HepG2 (cell line): ENCODE data around the gene MIA2. TPM values are rescaled to one million over a fixed set of nuclear protein-coding genes. Genes with fewer than 3 reads are reported as not detected.

Source experiments
- FOXK1 ChIP-seq: sonication (generic); formaldehyde crosslinking; IDR thresholded peaks from 2 replicates; pipeline ENCODE4 v1.4.0; 2020; ENCODE audit warnings: low read depth, missing genetic modification reagents, borderline replicate concordance
- LCORL ChIP-seq, 2 experiments: fragments of 450-650 bp in 1 of 2; sonication (generic) in 1 of 2; formaldehyde crosslinking in 1 of 2; IDR thresholded peaks; 2 replicates each; pipeline versions ENCODE4 v1.5.0 to v1.6.1; 2017 to 2020; ENCODE audit warnings: antibody characterized with exemption in 1 of 2, missing genetic modification reagents in 1 of 2
- NR2F1 ChIP-seq, 2 experiments: fragments of 450-650 bp in 1 of 2; formaldehyde crosslinking in 1 of 2; IDR thresholded peaks; 2 replicates each; pipeline versions ENCODE4 v1.5.0 to v1.6.1; 2016 to 2020; ENCODE audit warnings: mild to moderate bottlenecking in 1 of 2, missing compliant biosample characterization in 1 of 2, missing genetic modification reagents in 1 of 2, moderate library complexity in 1 of 2
- ZNF292 ChIP-seq: sonication (generic); formaldehyde crosslinking; IDR thresholded peaks from 2 replicates; pipeline ENCODE4 v1.8.1; 2022; ENCODE audit warnings: mild to moderate bottlenecking, low read depth, missing genetic modification reagents, borderline replicate concordance
- ZNF557 ChIP-seq: sonication (generic); formaldehyde crosslinking; IDR thresholded peaks from 2 replicates; pipeline ENCODE4 v1.4.0; 2020; ENCODE audit warnings: missing genetic modification reagents
- polyA plus RNA-seq, 8 experiments: library from polyadenylated mRNA; depleted of rRNA in 3 of 8; stranded (reverse) in 7 of 8; unstranded in 1 of 8; fragments of >200 nt; fragmentation: Illumina TruSeq in 4 of 8; extraction: Trizol in 4 of 8; gene quantifications; 2 replicates each; pipeline versions ENCODE4 v1.2.1 to v1.2.3, GENCODE V29; 2011 to 2016; ENCODE audit warnings: low read depth in 4 of 8, missing spikeins in 1 of 8, mixed read lengths in 1 of 8; ENCODE audit not compliant: insufficient read depth in 1 of 8
- total RNA-seq, 5 experiments: library from RNA; depleted of rRNA; stranded (reverse); fragments of >200 nt; fragmentation: Illumina TruSeq; extraction: Trizol; gene quantifications; 2 replicates each; pipeline ENCODE4 v1.2.3, GENCODE V29; 2016; ENCODE audit warnings: low read depth in 1 of 5
- TF ChIP-seq, protein P1 (sequence below): sonication (generic); formaldehyde crosslinking; IDR thresholded peaks from 2 replicates; pipeline ENCODE4 v1.4.0; 2020; ENCODE audit warnings: missing genetic modification reagents, borderline replicate concordance
- TF ChIP-seq, protein P2 (sequence below): sonication (generic); formaldehyde crosslinking; IDR thresholded peaks from 2 replicates; pipeline ENCODE4 v1.5.0; 2020; ENCODE audit warnings: mild to moderate bottlenecking, missing genetic modification reagents, moderate library complexity
- TF ChIP-seq, protein P3 (sequence below): sonication (generic); formaldehyde crosslinking; IDR thresholded peaks from 2 replicates; pipeline ENCODE4 v1.4.0; 2020; ENCODE audit warnings: missing genetic modification reagents
- TF ChIP-seq, protein P4 (sequence below): sonication (generic); formaldehyde crosslinking; IDR thresholded peaks from 2 replicates; pipeline ENCODE4 v1.8.0; 2023; ENCODE audit warnings: mild to moderate bottlenecking, missing genetic modification reagents
- TF ChIP-seq, protein P5 (sequence below): sonication (generic); formaldehyde crosslinking; IDR thresholded peaks from 2 replicates; pipeline ENCODE4 v1.4.0; 2020; ENCODE audit warnings: missing genetic modification reagents
- TF ChIP-seq, protein P6 (sequence below): IDR thresholded peaks from 2 replicates; pipeline ENCODE4 v1.6.1; 2016; ENCODE audit warnings: missing genetic modification reagents, missing compliant biosample characterization
- TF ChIP-seq, protein P7 (sequence below): sonication (generic); formaldehyde crosslinking; conservative IDR thresholded peaks from 2 replicates; pipeline ENCODE4 v1.4.0; 2020; ENCODE audit warnings: mild to moderate bottlenecking, missing genetic modification reagents, moderate library complexity

Gene MIA2
- total and polyA plus RNA-seq, 2 of the 13 experiments (the other 11 are each of a cell fraction or from before 2014, with no cell fraction given) = 134 to 158 TPM

DNA sequence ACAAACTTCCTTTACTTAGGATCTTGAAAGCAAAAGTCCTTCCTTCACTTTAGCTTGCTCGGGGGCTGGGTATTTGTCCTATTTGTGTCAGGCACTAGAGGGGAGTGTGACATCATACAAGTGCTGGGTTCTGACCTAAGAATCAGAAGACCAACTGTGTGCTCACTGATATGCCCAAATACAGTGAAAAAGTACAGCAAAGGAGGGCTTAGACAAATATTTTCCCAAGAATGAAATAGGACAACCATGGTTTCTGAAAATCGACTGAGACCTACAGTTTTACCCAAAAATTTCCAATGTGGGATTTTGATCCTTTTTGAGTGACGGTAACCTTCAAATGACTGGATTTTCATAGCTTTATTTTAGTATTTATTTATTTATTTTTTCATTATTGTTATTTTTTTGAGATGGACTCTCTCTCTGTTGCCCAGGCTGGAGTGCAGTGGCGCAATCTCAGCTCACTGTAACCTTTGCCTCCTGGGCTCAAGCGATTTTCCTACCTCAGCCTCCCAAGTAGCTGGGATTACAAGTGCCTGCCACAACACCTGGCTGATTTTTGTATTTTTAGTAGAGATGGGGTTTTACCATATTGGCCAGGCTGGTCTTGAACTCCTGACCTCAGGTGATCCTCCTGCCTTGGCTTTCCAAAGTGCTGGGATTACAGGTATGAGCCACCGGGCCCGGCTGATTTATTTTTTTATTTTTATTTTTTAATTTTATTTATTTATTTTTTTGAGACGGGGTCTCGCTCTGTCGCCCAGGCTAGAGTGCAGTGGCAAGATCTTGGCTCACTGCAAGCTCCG is 1.8 kb upstream of the MIA2 start (continued):
- TF ChIP-seq, protein P1, sequence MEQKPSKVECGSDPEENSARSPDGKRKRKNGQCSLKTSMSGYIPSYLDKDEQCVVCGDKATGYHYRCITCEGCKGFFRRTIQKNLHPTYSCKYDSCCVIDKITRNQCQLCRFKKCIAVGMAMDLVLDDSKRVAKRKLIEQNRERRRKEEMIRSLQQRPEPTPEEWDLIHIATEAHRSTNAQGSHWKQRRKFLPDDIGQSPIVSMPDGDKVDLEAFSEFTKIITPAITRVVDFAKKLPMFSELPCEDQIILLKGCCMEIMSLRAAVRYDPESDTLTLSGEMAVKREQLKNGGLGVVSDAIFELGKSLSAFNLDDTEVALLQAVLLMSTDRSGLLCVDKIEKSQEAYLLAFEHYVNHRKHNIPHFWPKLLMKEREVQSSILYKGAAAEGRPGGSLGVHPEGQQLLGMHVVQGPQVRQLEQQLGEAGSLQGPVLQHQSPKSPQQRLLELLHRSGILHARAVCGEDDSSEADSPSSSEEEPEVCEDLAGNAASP (CRISPR knock-in tag) = peak; percentile 46
- TF ChIP-seq, protein P2, sequence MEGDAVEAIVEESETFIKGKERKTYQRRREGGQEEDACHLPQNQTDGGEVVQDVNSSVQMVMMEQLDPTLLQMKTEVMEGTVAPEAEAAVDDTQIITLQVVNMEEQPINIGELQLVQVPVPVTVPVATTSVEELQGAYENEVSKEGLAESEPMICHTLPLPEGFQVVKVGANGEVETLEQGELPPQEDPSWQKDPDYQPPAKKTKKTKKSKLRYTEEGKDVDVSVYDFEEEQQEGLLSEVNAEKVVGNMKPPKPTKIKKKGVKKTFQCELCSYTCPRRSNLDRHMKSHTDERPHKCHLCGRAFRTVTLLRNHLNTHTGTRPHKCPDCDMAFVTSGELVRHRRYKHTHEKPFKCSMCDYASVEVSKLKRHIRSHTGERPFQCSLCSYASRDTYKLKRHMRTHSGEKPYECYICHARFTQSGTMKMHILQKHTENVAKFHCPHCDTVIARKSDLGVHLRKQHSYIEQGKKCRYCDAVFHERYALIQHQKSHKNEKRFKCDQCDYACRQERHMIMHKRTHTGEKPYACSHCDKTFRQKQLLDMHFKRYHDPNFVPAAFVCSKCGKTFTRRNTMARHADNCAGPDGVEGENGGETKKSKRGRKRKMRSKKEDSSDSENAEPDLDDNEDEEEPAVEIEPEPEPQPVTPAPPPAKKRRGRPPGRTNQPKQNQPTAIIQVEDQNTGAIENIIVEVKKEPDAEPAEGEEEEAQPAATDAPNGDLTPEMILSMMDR = peak; percentile 97
- TF ChIP-seq, protein P3, sequence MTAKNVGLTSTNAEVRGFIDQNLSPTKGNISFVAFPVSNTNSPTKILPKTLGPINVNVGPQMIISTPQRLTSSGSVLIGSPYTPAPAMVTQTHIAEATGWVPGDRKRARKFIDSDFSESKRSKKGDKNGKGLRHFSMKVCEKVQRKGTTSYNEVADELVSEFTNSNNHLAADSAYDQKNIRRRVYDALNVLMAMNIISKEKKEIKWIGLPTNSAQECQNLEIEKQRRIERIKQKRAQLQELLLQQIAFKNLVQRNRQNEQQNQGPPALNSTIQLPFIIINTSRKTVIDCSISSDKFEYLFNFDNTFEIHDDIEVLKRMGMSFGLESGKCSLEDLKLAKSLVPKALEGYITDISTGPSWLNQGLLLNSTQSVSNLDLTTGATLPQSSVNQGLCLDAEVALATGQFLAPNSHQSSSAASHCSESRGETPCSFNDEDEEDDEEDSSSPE (CRISPR knock-in tag) = peak; percentile 34; the same call in 1 of the 2 replicates
- TF ChIP-seq ZNF292 (CRISPR knock-in tag) = peak; percentile 28; the same call in 1 of the 2 replicates
- TF ChIP-seq, protein P4, sequence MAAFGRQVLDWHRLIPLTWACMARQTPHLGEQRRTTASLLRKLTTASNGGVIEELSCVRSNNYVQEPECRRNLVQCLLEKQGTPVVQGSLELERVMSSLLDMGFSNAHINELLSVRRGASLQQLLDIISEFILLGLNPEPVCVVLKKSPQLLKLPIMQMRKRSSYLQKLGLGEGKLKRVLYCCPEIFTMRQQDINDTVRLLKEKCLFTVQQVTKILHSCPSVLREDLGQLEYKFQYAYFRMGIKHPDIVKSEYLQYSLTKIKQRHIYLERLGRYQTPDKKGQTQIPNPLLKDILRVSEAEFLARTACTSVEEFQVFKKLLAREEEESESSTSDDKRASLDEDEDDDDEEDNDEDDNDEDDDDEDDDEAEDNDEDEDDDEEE = peak; percentile 81; the same call in 1 of the 2 replicates
- TF ChIP-seq ZNF557 (CRISPR knock-in tag) = peak; percentile 85; the same call in 1 of the 2 replicates
- TF ChIP-seq, protein P5, sequence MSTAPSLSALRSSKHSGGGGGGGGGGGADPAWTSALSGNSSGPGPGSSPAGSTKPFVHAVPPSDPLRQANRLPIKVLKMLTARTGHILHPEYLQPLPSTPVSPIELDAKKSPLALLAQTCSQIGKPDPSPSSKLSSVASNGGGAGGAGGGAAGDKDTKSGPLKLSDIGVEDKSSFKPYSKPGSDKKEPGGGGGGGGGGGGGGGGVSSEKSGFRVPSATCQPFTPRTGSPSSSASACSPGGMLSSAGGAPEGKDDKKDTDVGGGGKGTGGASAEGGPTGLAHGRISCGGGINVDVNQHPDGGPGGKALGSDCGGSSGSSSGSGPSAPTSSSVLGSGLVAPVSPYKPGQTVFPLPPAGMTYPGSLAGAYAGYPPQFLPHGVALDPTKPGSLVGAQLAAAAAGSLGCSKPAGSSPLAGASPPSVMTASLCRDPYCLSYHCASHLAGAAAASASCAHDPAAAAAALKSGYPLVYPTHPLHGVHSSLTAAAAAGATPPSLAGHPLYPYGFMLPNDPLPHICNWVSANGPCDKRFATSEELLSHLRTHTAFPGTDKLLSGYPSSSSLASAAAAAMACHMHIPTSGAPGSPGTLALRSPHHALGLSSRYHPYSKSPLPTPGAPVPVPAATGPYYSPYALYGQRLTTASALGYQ (CRISPR knock-in tag) = peak; percentile 45; the same call in 1 of the 2 replicates
- TF ChIP-seq FOXK1 (CRISPR knock-in tag) = peak; percentile 67; the same call in 1 of the 2 replicates
- peak; percentile 36 to 51; a peak in 2 of 4 replicates for TF ChIP-seq NR2F1 (CRISPR knock-in tag; IDR thresholded peaks at IDR 0.05)
- TF ChIP-seq, protein P6, sequence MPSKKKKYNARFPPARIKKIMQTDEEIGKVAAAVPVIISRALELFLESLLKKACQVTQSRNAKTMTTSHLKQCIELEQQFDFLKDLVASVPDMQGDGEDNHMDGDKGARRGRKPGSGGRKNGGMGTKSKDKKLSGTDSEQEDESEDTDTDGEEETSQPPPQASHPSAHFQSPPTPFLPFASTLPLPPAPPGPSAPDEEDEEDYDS (CRISPR knock-in tag) = peak; percentile 11
- peak; percentile 80 for TF ChIP-seq LCORL (IDR thresholded peaks at IDR 0.05)
- peak; percentile 90 for TF ChIP-seq LCORL (CRISPR knock-in tag; IDR thresholded peaks at IDR 0.05)
- TF ChIP-seq, protein P7, sequence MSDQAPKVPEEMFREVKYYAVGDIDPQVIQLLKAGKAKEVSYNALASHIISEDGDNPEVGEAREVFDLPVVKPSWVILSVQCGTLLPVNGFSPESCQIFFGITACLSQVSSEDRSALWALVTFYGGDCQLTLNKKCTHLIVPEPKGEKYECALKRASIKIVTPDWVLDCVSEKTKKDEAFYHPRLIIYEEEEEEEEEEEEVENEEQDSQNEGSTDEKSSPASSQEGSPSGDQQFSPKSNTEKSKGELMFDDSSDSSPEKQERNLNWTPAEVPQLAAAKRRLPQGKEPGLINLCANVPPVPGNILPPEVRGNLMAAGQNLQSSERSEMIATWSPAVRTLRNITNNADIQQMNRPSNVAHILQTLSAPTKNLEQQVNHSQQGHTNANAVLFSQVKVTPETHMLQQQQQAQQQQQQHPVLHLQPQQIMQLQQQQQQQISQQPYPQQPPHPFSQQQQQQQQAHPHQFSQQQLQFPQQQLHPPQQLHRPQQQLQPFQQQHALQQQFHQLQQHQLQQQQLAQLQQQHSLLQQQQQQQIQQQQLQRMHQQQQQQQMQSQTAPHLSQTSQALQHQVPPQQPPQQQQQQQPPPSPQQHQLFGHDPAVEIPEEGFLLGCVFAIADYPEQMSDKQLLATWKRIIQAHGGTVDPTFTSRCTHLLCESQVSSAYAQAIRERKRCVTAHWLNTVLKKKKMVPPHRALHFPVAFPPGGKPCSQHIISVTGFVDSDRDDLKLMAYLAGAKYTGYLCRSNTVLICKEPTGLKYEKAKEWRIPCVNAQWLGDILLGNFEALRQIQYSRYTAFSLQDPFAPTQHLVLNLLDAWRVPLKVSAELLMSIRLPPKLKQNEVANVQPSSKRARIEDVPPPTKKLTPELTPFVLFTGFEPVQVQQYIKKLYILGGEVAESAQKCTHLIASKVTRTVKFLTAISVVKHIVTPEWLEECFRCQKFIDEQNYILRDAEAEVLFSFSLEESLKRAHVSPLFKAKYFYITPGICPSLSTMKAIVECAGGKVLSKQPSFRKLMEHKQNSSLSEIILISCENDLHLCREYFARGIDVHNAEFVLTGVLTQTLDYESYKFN = peak; percentile 41
